MV-4-11 (cell line): ENCODE data around the gene ALK.

Experiments
- DNase-seq: peaks from one replicate; lab custom pipeline; 2025; lab: John Stamatoyannopoulos, UW

ALK gene

DNA sequence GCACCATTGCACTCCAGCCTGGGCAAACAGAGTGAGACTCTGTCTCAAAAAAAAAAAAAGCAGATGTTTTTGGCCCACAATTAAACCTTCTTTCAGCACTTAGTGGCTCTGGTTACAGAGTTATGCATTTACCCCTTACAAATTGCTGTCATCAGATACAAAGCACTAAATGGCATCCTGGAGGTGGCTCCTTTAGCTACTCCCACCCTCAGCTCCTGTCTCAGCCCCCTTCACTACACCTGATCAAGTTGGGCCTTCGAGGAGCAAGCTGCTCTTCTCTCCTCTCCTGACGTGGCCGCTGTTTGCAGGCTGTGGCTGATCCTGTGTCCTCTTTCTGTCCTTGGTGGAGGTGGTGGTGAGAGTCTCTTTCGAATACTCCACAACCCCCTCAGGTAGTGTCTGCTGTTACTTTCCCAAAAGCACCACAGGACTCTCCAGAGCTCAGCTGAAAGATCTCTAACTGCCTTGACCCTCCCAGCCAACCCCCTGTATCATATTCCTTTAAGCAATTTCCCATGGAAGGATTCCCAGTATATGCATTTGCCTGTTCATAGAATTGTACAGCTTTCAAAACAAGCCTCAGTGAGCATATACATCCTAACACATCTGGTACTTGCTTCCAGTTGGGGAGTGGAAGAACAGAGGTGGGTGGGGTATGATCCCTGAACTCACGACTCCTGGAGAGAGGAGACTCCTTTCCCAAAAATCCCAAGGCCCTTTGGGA, 520.3 kb downstream of the ALK start:
- no peak for DNase-seq

DNA sequence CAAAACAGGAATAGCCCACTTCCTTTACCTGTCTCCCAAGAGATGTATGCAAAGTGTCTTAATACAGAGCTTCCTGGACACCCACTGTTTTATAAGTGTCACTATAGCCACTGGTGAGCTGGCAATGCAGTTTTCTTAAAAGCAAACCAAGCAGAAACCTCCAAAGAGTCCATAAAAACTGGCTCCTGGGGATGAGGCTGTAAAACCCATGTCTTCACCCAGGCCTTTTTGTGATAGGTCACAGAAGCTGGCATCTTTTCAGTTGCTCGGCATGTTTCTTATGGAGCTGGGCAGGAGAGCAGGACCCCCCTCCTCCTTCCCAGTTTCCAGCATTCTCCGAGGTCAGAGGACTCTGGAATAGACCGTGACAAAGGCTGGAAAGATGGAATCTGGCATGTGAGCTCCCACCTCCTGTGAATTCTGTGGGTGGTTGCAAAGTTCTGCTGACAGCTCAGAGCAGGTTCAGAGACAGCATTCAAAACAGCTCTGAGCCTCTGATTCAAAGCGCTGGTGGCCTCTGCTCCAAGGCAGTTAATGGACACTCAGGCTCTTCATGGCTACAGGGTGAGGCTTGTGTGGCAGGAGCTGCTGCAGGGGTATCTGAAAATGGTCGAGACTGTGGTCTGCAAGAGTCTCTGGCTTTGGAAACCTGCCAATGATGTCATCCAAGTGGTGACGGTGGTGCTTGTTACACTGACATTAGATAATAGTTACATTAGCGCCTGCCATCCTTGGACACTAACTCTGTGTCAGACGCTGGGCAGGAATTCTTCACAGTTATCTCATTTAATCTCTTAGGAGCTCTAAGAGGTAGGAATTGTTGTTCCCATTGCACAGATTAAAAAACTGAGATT, 522.8 kb downstream of the ALK start:
- no peak for DNase-seq

DNA sequence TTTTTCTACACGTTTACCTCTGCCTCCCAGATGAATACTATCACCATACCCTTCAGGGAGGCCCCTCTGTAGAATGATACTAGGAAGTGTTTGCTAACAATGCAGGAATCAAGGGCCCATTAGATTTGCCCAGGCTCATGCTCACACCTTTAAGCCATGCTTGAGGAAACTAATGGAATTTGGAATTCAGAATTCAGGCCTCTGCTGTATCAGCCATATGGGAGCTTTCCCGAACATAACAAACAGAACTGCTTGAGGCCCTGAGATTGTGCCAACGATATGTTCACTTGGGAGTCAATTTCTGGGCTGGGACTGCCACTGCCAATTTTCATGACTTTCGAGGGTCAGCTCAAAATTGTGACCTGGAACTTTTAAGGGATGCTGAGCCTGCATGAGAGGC, 523.7 kb downstream of the ALK start:
- no peak for DNase-seq

DNA sequence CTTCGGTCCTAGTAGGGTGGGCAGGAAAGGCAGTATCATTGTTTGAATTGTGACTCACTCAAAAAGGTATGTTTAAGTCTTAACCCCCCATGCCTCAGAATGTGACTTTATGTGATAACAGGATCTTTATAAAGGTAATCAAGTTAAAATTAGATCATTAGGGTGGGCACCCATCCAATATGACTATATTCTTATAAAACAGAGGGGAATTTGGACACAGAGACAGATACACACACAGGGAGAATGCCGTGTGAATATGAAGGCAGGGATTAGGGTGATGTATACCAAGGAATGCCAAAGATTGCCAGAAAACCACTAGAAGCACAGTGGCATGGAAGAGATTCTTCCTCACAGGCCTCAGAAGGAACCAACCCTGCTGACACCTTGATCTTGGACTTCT, 524.3 kb downstream of the ALK start:
- no peak for DNase-seq

DNA sequence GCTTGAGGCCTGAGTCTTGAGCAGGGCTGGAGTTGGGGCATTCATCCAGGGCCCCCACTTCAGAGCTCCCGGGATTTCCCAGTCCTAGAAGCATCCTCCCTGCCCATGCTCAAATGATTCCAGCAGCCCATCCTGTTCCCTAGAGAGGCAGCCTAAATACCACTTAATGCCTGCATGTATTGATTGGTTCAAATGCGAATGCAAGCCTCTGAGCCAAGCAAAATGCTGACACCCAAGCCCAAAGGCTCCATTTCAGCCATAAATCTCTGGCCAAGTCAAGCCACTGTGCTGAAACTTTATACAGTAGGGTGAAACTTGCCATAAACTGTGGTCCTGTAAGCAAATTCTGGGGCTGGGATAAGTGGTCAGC, 526.4 kb downstream of the ALK start:
- DNase-seq, result no peak

DNA sequence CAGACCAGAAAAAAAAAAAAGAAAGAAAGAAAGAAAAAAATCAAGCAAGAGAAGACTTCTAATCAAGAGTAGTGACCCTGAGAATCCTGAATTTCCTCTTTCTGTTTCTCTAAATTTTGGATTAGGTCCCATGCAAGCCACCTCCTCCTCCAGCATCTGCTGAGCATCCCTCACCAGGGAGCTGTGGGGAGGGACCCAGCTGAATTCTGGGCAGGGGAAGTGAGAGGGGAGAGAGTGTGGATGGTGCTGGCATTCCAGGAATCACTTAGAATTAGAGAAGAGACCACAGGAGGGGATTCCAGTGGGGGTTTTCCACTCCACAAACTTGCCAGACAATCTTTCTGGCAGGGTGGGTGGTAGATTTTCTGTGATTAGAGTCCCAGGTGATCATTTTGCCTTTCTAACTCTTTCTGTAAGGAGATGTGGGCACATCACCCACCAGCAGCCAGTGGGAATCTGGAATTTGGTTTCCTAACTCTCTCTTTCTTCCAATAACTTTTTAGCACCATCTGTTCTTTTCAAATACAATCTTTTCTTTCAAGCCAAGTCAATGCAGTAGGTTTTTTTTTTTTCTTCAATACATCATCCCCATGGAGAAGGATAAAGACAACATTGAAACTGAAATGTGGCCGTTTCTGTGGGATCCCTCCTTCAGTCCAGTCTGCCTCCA, 526.9 kb downstream of the ALK start:
- no peak for DNase-seq

DNA sequence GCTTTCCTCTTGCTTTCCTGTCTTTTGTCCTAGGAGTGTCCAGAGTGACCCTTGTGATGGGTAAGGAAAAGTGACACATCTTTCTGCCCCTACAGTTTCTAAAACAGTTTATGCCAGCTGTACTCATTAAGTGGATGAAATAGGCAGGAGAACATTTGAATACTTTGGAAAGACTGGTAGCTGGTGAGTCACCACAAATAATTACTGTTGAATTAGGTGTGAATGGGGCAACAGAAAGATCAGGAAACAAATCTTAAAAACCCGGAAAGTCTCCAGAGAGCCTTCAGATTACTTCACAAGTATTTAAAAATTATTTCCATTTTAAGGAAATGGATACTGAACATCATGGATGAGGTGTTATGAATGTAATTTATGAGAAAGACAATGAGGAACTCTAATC, 527.7 kb downstream of the ALK start:
- DNase-seq, result no peak

DNA sequence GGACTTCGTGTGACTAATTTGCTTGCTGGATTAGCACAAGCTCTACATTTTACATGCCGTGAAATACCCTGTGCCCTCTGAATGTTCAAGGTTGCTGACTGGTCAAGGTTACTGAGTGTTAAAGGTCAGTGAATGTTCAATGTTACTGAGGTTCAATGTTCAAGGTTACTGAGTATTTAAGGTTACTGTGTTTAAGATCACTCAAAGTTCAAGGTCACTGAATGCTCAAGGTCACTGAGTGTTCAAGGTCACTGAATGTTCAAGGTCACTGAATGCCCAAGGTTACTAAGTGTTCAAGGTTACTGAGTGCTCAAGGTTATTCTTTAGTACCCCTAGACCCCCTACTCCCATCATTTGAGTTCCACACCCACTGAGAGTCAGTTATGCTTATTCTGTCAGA, 528.6 kb downstream of the ALK start:
- DNase-seq, result no peak

DNA sequence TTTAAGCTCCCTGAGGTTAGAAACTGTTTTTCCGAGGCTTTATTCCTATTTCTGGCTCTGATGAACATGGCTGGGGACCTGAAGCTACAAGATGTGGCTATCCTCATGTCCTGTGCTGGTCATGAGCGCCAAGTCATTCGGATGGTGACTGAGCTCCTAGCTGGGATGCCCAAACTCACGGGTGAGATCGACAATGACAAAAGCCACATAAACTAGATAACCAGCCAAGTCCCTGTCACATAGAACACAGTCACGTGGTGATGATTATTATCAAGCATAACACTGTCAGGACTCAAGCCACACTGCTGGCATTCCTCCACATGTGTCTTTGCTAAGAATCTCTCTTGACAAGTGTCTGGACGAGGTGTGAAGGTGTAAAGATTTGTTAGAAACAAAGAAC, 531.2 kb downstream of the ALK start:
- DNase-seq, result no peak

DNA sequence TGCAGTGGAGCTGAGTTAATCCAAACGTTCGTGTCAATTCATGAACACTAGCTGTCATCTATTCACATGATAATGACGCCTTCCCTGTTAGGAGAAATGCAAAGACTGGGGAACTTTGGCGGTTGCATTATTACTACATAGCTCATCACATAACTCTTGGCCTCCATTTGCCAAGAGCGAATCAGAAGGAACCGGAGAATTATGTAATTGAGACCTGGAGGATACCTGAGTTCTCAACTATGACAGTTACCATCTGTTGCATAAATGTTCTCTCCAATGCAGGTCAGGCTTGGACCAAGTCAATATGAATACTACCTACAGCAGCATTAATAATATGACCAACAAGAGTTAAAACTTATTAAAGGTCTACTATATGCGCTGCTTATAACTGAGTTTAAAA, 531.7 kb downstream of the ALK start:
- DNase-seq, result no peak

DNA sequence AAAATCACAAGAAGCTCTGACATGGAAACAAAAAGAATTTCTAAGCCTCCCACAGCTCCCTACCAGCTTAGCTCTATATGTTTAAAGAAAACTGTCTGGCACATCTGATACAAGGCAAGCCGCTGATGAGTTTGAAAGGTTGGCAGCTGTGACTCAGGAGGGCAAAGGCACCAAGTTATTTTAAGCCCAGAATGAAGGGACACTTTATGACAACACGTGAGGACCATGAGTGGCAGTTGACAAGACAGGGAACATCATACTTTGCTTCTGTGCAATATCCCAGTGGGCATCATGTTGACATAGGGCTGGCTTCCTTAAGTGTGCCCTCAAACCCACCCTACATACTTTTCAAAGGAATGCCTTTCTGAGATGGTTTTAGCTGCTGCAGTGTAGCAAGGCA, 533.3 kb downstream of the ALK start:
- no peak for DNase-seq

DNA sequence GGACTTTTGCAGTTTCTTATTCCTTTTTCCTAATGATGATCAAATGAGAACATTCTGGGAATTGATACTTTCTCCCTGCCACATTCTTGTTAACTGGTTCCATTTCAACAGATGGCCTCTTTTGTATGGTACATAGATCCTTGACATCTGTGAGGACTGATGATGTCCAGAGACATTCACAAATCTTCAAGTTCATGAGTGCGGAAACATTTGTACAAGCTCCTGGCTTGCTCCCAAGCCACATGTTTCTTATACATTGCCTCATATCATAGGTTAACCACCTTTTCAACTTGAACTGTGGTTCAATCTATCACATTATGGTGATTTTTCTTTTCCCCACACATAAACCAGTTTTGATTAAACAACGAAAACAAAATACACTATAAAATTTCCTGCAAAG, 538.9 kb downstream of the ALK start:
- no peak for DNase-seq

DNA sequence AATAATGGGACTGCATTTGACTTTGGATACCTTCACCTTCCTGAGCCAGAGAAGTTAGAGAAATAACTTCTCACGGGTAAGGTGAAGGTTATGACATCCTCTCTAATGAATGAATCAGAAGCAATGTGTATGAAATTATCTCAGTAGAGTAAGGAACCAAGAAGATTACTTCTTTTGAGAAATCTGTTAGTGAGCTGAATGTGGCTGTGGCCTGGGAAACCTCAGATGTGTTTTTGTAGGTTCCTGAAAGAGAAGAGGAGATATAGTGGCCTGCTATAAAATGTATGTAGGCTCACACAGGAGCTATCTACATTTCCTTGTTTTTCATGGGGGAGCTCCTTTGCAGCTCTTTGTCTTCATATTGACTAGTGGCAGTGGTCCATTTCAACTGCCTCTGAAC, 543.6 kb downstream of the ALK start:
- DNase-seq, result no peak

DNA sequence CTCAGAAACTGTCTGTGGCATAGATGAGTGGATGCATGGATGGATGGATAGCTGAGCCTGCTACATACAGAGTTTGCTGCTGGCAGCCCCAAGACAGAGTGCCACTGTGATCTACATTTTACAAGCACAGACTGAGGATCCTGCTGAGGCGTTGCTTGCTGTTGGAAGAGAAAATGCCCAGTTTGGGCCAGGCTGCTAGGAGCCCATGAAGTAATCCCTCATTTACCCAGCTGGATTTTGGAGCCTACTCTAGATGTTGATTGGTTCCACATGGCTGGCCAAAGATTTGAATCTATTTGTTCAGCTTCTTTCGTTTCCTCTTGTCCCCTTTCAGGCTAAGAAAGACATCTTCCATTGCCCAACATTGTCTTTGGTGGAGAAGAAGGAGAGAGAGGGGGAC, 544.8 kb downstream of the ALK start:
- no peak for DNase-seq

DNA sequence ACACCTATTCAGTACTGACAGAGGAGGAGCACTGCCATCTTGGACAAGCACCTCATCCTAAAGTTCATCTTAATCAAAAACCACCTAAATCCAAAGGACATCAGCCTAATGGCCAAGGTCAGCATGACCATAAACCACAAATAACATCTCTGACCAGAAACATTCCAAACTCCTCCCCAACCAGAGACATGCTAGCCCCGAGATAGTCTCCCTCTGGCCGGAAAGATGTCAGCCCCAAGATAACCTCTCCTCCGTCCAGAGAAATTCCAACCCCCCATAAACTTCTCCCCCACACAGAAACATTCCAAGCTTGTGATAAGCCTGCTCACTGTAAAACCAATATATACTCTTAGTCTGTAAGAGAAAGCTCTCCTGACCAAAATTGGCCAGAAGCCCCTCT, 545.5 kb downstream of the ALK start:
- no peak for DNase-seq

DNA sequence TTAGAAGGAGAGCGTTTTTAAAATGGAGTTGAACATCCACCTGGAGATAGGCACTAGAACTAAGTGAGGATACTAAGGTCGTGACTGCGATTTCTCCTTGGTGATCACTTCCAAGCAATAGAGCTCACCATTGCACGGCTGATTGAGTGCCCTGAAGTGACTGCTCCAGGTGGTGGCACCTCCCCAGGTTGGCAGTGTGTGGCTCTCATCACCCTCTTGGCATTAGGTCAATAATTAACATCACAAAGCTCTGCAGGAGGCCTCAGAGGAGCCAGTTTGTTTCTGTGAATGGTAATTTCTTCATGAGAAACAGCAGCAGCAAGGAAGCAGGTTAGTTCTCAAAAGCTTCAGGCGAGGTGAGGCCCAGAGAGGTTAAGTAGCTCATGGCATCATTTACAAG, 546.6 kb downstream of the ALK start:
- no peak for DNase-seq

DNA sequence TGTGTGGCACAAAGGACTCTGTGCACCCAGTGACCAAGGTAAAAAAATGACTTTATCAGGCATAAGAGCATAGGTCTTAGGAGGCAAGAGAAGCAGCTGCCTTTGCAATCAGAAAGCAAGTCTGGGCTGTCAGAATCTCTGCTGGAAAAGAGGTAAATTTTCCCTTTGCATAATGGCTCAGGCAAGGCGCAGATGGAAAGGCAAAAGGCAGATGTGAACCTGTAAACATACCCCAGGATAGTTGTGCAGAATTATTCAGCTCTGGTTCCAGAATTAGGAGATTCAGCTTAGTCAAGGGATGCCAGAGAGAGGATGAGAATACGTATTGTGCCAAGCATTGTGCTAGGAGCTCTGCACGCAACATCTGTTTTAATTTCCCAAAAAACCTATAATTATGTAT, 547.5 kb downstream of the ALK start:
- no peak for DNase-seq

DNA sequence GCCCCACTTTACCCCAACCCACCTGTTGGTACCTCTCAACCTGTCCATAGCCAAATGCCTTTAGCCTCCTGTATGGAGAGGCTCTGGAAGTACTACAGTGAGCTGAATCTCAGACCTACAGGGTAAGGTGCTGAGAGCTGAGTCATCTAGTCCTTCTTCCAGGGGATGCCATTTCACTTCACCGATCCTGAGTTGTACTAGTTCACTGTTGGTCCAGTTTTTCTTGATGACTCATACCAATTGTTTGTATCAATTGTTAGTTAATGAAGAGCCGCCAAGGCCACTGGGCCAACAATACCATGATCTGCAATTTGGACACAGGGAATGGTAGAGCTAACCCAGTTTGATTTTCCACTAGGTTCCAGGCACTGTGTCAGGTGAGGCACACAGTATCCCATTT, 549.2 kb downstream of the ALK start:
- no peak for DNase-seq

DNA sequence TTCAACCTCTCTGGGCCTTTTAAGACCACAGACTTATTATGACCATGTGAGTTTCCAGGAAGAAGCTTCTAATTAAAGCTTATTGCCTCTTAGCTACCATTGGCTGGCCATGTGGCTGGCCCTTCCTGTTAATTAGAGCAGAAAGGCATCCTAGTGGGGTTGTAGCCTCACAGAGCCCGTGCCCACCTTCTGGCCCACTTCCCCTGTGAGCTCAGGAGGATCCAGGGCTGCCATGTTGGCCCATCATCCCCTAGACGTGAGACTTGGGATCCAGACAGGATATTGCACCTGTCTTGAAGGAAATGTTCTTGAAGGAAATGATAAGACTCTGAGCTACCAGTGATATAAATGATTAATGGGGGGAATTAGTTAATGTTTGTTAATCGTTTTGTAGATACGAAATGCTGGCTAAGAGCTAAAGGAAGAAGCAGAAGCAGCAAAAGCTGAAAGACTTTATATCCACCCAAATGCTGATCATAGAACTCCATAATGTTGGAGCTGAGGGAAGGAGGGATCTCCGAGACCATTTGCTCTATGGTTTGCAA, 550.7 kb downstream of the ALK start:
- no peak for DNase-seq

DNA sequence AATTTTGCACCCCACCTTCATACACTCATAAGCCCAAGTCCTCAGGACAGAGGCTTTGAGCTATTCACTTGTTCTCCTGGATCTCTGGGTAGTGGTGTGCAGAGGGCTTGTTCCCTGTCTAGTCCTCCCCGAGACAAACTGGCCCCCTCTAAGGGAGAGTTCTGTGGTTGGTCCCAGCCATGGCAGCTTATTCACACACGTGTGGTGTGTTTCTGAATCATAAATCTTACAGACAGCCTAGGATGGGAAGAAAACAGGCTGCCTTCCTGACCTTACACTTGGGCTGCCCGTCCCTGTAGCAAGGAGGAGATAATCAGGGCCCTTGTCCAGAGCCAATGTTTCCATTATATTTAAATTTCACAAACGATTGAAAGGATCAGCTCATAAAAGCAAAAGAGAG, 551.2 kb downstream of the ALK start:
- no peak for DNase-seq

DNA sequence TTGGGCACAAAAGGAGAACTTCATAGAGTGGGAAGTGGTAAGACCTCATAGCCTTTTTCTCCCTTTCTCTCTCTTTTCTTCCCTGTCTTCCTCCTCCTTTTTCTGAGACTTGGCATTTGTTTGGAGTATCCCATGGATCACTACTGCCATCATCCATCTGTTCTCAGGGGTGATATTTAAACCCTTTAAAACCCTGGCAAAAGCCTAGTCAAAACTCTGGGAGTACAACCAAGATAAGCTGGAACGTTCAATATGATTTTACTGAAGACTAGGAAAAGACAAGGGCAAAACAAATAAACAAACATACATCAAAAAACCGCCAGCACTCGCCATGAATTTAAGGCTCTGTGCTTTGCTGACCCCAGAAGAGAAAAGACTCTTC, 552.7 kb downstream of the ALK start:
- no peak for DNase-seq

DNA sequence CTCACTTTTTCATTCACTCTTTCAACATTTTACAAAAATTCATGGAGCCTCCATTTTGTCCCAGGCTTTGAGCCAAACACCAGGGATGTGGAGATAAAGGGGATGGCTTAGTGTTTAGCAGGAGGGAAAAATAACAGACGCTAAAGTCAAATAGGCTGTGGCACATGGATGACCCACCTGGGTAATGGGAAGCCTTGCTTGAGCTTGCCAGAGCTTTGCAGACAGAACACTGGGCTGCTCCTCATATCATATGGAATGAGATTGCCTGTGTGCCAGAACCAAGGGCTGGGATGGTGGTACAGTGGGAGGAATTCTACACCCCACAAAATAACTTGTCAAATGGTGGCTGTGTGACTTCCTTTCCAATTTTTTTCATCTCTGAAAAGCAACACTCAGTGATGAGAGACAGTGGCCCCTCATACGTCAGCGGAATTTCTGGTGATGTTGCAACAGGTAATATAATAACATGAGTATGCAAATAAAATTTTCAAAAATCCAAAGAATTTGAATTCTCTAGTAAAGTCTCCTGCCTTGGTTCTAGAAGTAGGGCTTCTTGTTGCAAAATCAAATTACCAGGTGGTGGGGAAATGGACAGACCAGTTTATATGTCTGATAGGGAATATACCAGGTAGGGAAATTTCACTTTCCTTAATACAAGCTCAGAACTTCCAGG, 553.3 kb downstream of the ALK start:
- DNase-seq, result no peak
